AG04449 (cell line): Measurements from ENCODE around the gene LGALS14.
"Not testable (repeated sequence)": the region's sequence is repeated elsewhere in the genome, so short reads cannot be mapped to it uniquely, and the experiment has no call there.

Experiments
- CTCF ChIA-PET: fragments of 350-600 bp; formaldehyde crosslinking; extraction: SDS; loops from one replicate; lab custom pipeline; 2021; ENCODE audit warnings: antibody characterized with exemption; lab: Yijun Ruan, JAX
- POLR2A ChIA-PET: fragments of 400-600, 350-600 bp; formaldehyde crosslinking; extraction: SDS; loops from one replicate; lab custom pipeline; 2020; ENCODE audit warnings: antibody characterized with exemption, inconsistent platforms; lab: Yijun Ruan, JAX
- DNase-seq: peaks from one replicate; pipeline ENCODE4 v3.0.0-alpha.2; 2010; ENCODE audit warnings: low read depth, low spot score
- H3K4me3 ChIP-seq: 2 replicates; pipeline ENCODE4 v1.5.1; 2011; ENCODE audit warnings: low read depth, mild to moderate bottlenecking, control low read depth, low read length
- TF ChIP-seq, protein P1 (sequence below): IDR thresholded peaks from one replicate; pipeline ENCODE4 v1.5.1; 2011; ENCODE audit warnings: mild to moderate bottlenecking, moderate library complexity, low read length, control low read depth, inconsistent platforms; ENCODE audit not compliant: insufficient read depth; ENCODE audit errors: missing control alignments

The LGALS14 gene

DNA sequence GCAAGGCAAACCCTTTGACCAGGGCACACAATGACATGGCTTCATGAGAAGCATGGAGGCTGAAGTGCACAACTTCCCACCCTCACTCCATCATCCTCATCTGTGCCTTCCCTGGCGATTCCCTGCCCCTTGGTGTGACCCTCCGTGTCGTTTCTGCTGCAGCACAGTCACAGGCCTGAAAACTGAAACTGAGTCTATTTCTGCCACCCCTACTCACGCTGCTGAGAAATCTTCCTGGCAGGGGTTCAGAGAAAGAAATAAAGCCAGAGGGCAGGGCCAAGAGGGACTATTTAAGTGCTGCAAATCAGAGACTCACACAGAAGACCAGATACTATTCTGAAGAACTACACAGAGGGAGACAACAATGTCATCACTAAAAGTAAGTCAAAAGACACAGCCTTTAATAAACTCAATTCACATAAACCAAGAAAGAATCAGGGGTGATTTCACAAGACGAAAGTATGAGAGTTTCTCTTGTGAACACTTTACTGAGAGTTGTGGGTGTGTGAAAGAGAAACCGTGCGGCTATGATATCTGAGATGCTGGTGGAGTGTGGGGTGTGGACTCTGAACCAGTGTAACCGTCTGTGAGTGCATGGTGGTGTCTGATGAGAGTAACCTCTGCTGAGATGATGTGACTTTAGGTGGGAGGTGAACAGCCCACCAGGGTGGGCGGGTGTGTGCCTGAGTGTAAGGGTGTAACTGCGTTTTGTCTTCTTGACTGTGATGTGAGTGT lies 25.1 kb upstream of the LGALS14 start:
- H3K4me3 ChIP-seq = no peak overlapping the region
- TF ChIP-seq, protein P1, sequence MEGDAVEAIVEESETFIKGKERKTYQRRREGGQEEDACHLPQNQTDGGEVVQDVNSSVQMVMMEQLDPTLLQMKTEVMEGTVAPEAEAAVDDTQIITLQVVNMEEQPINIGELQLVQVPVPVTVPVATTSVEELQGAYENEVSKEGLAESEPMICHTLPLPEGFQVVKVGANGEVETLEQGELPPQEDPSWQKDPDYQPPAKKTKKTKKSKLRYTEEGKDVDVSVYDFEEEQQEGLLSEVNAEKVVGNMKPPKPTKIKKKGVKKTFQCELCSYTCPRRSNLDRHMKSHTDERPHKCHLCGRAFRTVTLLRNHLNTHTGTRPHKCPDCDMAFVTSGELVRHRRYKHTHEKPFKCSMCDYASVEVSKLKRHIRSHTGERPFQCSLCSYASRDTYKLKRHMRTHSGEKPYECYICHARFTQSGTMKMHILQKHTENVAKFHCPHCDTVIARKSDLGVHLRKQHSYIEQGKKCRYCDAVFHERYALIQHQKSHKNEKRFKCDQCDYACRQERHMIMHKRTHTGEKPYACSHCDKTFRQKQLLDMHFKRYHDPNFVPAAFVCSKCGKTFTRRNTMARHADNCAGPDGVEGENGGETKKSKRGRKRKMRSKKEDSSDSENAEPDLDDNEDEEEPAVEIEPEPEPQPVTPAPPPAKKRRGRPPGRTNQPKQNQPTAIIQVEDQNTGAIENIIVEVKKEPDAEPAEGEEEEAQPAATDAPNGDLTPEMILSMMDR = no peak
- no peak for DNase-seq
- ChIA-PET CTCF (no interaction called here), POLR2A (no interaction called here)

DNA sequence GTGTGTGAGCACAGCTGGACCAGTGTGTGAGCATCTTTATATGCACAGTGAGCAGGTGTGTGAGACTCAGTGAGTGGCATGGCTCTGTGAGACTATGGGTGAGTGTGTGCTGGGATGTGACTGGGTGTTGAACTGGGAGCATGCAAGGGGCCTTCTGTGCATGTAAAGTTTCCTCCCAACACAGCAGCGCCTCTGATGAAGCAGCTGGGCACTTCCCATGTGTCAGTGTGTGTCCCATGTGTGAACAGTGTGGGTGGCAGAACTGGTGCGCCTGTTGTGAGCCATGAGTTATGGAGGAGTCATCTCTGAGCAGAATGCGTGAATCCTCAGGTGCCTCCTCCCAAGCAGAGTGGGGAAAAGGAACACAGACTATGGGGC lies 24.5 kb upstream of the LGALS14 start:
- POLR2A ChIA-PET = interaction anchor here (0.7 kb wide), 1 partner anchor 729 kb away, joined by 3 read pairs; no protein-coding TSS in a partner anchor
- DNase-seq = no peak
- TF ChIP-seq, protein P1 = no peak
- H3K4me3 ChIP-seq = no peak overlapping the region
- CTCF ChIA-PET = no interaction called here

DNA sequence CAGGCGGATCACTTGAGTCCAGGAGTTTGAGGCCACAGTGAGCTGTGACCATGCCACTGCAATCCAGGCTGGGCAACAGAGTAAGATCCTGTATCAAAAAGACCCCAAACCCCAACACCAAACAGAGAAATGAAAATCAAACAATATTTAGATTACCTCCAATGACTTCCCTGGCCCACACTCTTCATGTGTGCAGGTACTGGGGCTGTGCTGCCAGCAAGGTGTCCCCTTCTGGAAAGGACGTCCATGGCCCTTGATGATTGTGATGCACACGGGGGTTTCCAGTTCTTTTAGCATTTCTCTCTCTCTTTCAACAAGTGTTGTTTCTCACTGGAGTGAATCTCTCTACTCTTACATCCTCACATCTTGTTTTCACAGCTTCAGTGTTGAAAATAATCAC lies 23.7 kb upstream of the LGALS14 start:
- ChIA-PET CTCF (interaction anchor here (0.7 kb wide), 1 partner anchor 9 kb away, joined by 3 read pairs; no protein-coding TSS in a partner anchor), POLR2A (interaction anchor here (0.7 kb wide), 1 partner anchor 728 kb away, joined by 3 read pairs; no protein-coding TSS in a partner anchor)
- no peak overlapping the region for H3K4me3 ChIP-seq
- TF ChIP-seq, protein P1 = no peak
- no peak for DNase-seq

DNA sequence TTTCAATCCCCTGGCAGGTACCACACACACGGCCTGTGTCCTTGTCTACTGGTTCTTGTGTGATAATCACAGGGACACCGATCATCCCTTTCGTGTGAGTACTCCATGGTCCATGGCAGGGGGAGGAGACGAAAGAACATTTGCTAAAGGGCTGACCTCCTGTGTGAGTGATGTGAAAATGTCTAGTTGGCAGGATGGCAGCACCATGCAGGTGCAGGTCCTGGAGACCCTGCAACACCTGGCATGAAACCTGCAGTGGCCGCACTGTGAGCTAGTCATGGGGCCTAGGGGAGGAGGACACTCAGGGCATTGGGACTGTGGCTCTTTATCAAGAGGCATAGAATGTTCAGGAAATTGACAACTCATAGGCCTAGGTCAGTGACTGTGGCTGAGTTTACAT lies 22.9 kb upstream of the LGALS14 start:
- ChIA-PET POLR2A (no interaction called here), CTCF (interaction anchor here (1.6 kb wide), 1 partner anchor 8 kb away, joined by 5 read pairs; no protein-coding TSS in a partner anchor)
- TF ChIP-seq, protein P1 = no peak
- no peak overlapping the region for H3K4me3 ChIP-seq
- no peak for DNase-seq

DNA sequence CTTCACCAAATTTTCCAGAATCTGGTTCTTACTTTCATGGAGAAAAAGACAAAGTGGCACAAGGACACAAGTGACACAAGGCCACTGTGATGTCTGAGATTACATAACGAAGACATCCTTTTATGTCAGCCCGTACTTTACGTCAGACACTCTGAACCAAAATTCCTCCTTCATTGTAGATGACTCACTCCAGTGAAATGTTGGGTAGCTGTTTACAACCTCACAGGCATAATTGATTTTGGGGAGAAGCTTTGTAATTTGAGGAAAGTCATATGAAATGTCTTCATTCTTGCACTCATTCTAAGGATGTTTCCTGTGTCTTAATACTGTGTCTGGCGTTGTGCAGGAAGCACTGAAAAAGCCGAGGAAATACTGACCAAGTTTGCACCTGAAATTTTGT lies 20.0 kb upstream of the LGALS14 start:
- TF ChIP-seq, protein P1 = no peak
- H3K4me3 ChIP-seq = no peak overlapping the region
- ChIA-PET CTCF (no interaction called here), POLR2A (no interaction called here)
- DNase-seq = no peak

DNA sequence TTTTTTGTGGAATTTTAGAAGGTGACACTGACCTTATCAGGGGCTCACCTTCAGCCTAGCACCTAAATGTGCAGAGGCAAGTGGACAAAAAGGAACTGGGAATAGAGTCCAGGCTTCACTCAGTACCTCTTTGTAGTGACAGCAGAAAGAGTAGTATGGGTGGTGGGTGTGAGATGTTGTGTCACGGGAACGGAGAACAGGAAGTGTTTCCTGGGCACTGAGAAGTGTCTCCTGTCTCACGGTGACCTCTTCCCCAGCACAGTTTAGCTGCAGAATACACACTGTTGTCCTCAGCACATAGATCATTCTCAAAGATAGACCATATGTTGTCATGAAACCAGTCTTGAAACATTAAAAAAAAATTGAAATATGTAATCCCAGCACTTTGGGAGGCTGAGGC lies 17.5 kb upstream of the LGALS14 start:
- no peak for DNase-seq
- ChIA-PET POLR2A (no interaction called here), CTCF (no interaction called here)
- H3K4me3 ChIP-seq = no peak overlapping the region
- TF ChIP-seq, protein P1 = no peak

DNA sequence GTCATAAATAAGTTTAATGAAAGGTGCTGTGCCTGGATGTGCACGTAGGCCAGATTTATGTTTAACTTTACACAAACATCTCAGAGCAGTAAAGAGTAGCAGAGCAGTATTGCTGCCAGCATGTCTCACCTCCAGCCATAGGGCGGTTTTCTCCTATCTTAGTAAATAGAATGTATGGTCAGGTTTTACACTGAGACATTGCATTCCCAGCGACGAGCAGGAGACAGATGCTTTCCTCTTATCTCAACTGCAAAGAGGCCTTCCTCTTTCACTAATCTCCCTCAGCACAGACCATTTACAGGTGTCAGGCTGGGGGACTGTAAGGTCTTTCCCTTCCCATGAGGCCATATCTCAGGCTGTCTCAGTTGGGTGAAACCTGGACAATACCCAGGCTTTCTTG lies 15.6 kb upstream of the LGALS14 start:
- DNase-seq, CTCF ChIA-PET, POLR2A ChIA-PET, H3K4me3 ChIP-seq: not testable (repeated sequence)
